A549 (cell line): ENCODE data around the gene TMEM240. TPM values are rescaled to one million over a fixed set of nuclear protein-coding genes. Genes with fewer than 3 reads are reported as not detected.
A peak's percentile ranks its signal among the peaks of the same experiment; 100 is the strongest.

Source experiments
- ATAC-seq, 2 experiments: fragments of 200-7000 bp in 1 of 2; fragments of >200 bp in 1 of 2; cut with Nextera tagmentation in 1 of 2; cut with Tn5 transposase in 1 of 2; 3 replicates each; pipeline versions ENCODE4 v1.8.0 to v1.9.1; 2018 to 2020; ENCODE audit warnings: mild to moderate bottlenecking in 1 of 2, moderate library complexity in 1 of 2
- CTCF ChIA-PET: fragments of 300-600 bp; sonication (Branson Sonifier 250); formaldehyde crosslinking; extraction: SDS; loops from one replicate; lab custom pipeline; 2021; ENCODE audit warnings: antibody characterized with exemption, inconsistent platforms; lab: Yijun Ruan, JAX
- POLR2A ChIA-PET: fragments of 350-600 bp; formaldehyde crosslinking; extraction: SDS; loops from one replicate; lab custom pipeline; 2021; ENCODE audit warnings: antibody characterized with exemption, inconsistent platforms; lab: Yijun Ruan, JAX
- DNase-seq, 2 experiments: peaks; one replicate each; pipeline versions ENCODE4 v3.0.0 to v3.0.0-alpha.2; 2011 to 2016; ENCODE audit warnings: low read depth in 1 of 2, low spot score in 1 of 2
- FAIRE-seq: peaks from 2 replicates; lab custom pipeline; 2011; peaks lifted over from hg19 to GRCh38; lab: Jason Lieb, UNC
- H3K27ac ChIP-seq, 2 experiments: fragments of >200 bp; sonication (Bioruptor Twin); formaldehyde crosslinking; 3 replicates each; pipeline ENCODE4 v1.5.1; 2016 to 2017
- H3K4me1 ChIP-seq: fragments of >200 bp; sonication (Bioruptor Twin); formaldehyde crosslinking; 3 replicates; pipeline ENCODE4 v1.6.1; 2016
- H3K4me2 ChIP-seq: fragments of >200 bp; sonication (Bioruptor Twin); formaldehyde crosslinking; 3 replicates; pipeline ENCODE4 v1.6.1; 2016
- H3K4me3 ChIP-seq: fragments of >200 bp; sonication (Bioruptor Twin); formaldehyde crosslinking; 3 replicates; pipeline ENCODE4 v1.5.1; 2016
- H3K9me3 ChIP-seq: fragments of >200 bp; sonication (Bioruptor Twin); formaldehyde crosslinking; 3 replicates; pipeline ENCODE4 v1.6.1; 2016
- ATOH8 ChIP-seq: fragments of 250-450 bp; sonication (Bioruptor Pico); IDR thresholded peaks from 2 replicates; pipeline ENCODE4 v1.5.0; 2020; ENCODE audit warnings: low read depth, mild to moderate bottlenecking, moderate library complexity
- BHLHE40 ChIP-seq: IDR thresholded peaks from 2 replicates; pipeline ENCODE4 v1.6.1; 2012; ENCODE audit warnings: low read depth, low read length, inconsistent platforms
- CBX8 ChIP-seq: fragments of 200-600 bp; sonication (generic); IDR thresholded peaks from 2 replicates; pipeline ENCODE4 v1.6.1; 2016
- CEBPB ChIP-seq, 2 experiments: fragments of >200 bp in 1 of 2; sonication (Bioruptor Twin) in 1 of 2; formaldehyde crosslinking in 1 of 2; IDR thresholded peaks; 2 replicates each; pipeline ENCODE4 v1.6.1; 2012 to 2016
- CHD2 ChIP-seq: fragments of 150-350 bp; IDR thresholded peaks from 2 replicates; pipeline ENCODE4 v1.6.1; 2014; ENCODE audit warnings: low read length; ENCODE audit not compliant: partially characterized antibody
- EHF ChIP-seq: fragments of 250-450 bp; sonication (Bioruptor Pico); IDR thresholded peaks from 2 replicates; pipeline ENCODE4 v1.5.0; 2020; ENCODE audit warnings: mild to moderate bottlenecking
- EHMT2 ChIP-seq: fragments of 200-600 bp; sonication (generic); IDR thresholded peaks from 2 replicates; pipeline ENCODE4 v1.6.1; 2016; ENCODE audit warnings: antibody characterized with exemption, low read depth, mild to moderate bottlenecking, moderate library complexity
- EP300 ChIP-seq, 2 experiments: fragments of >200 bp; sonication (Bioruptor Twin); formaldehyde crosslinking; IDR thresholded peaks; 2 replicates in 1 of 2; 3 replicates in 1 of 2; pipeline ENCODE4 v1.6.1; 2016 to 2017
- FOSL2 ChIP-seq, 2 experiments: fragments of 450-650 bp in 1 of 2; fragments of >200 bp in 1 of 2; sonication (Bioruptor Twin) in 1 of 2; formaldehyde crosslinking; IDR thresholded peaks; 2 replicates each; pipeline versions ENCODE4 v1.5.0 to v1.6.1; 2016 to 2020; ENCODE audit warnings: mild to moderate bottlenecking in 1 of 2, moderate library complexity in 1 of 2
- FOXS1 ChIP-seq: fragments of 250-450 bp; sonication (Bioruptor Pico); IDR thresholded peaks from 2 replicates; pipeline ENCODE4 v1.5.0; 2020; ENCODE audit warnings: mild to moderate bottlenecking, moderate library complexity
- HMGXB4 ChIP-seq: fragments of 250-450 bp; sonication (Bioruptor Pico); IDR thresholded peaks from 2 replicates; pipeline ENCODE4 v1.5.0; 2021; ENCODE audit warnings: mild to moderate bottlenecking, moderate library complexity, borderline replicate concordance
- HOXA7 ChIP-seq: fragments of 250-450 bp; sonication (Bioruptor Pico); IDR thresholded peaks from 2 replicates; pipeline ENCODE4 v1.5.0; 2020; ENCODE audit warnings: mild to moderate bottlenecking, moderate library complexity
- HOXB5 ChIP-seq: fragments of 250-450 bp; sonication (Bioruptor Pico); IDR thresholded peaks from 2 replicates; pipeline ENCODE4 v1.5.0; 2020; ENCODE audit warnings: mild to moderate bottlenecking, moderate library complexity
- KDM5A ChIP-seq: fragments of 200-600 bp; sonication (generic); IDR thresholded peaks from 2 replicates; pipeline ENCODE4 v1.6.1; 2016; ENCODE audit warnings: antibody characterized with exemption, mild to moderate bottlenecking
- MAFK ChIP-seq: fragments of 450-650 bp; IDR thresholded peaks from 2 replicates; pipeline ENCODE4 v1.6.1; 2014; ENCODE audit not compliant: partially characterized antibody
- MYC ChIP-seq: IDR thresholded peaks from 2 replicates; pipeline ENCODE4 v1.6.1; 2012; ENCODE audit warnings: mild to moderate bottlenecking, inconsistent platforms, low read length, improper control_type of control experiment, borderline replicate concordance
- NFE2L2 ChIP-seq: fragments of 150-350 bp; conservative IDR thresholded peaks from 2 replicates; pipeline ENCODE4 v1.6.1; 2014; ENCODE audit warnings: low read length
- PHF8 ChIP-seq: fragments of 200-600 bp; sonication (generic); IDR thresholded peaks from 2 replicates; pipeline ENCODE4 v1.6.1; 2016; ENCODE audit warnings: low read depth, mild to moderate bottlenecking, antibody characterized with exemption, moderate library complexity, borderline replicate concordance
- SMC3 ChIP-seq: fragments of >200 bp; sonication (Bioruptor Twin); formaldehyde crosslinking; IDR thresholded peaks from 3 replicates; pipeline ENCODE4 v1.6.1; 2018; ENCODE audit warnings: inconsistent platforms
- ZC3H11A ChIP-seq: fragments of 450-650 bp; IDR thresholded peaks from 2 replicates; pipeline ENCODE4 v1.6.1; 2014; ENCODE audit warnings: antibody characterized with exemption, mild to moderate bottlenecking
- ZNF302 ChIP-seq: fragments of 250-450 bp; sonication (Bioruptor Pico); IDR thresholded peaks from 2 replicates; pipeline ENCODE4 v1.9.0; 2021; ENCODE audit warnings: inconsistent platforms, mild to moderate bottlenecking, moderate library complexity
- ZSCAN20 ChIP-seq: fragments of 250-450 bp; sonication (Bioruptor Pico); IDR thresholded peaks from 2 replicates; pipeline ENCODE4 v1.8.0; 2022; ENCODE audit warnings: mild to moderate bottlenecking, moderate library complexity
- WGBS: methylation state at CpG from one replicate; pipeline ENCODE4 v1.1.6; 2017; ENCODE audit errors: missing lambda C conversion rate; 5-methylcytosine and 5-hydroxymethylcytosine counted together
- polyA plus RNA-seq, 4 experiments: library from polyadenylated mRNA; depleted of rRNA in 3 of 4; stranded (reverse); fragments of >200 nt; fragmentation: RNase III in 1 of 4; extraction: RNeasy Plus Mini Kit Qiagen cat#74134 plus additional on column Dnase treatment in 1 of 4; gene quantifications; 2 replicates in 3 of 4; 3 replicates in 1 of 4; pipeline ENCODE4 v1.2.3, GENCODE V29; 2011 to 2017

The TMEM240 gene
- polyA plus RNA-seq, 2 of the 4 experiments (the other 2 are of a cell fraction), result 0.14 to 1.1 TPM

- ChIA-PET POLR2A (no interaction called here), CTCF (interaction anchor here (1.1 to 2.2 kb wide), 2 partner anchors 10 to 21 kb away, joined by 3 to 10 read pairs; no protein-coding TSS in a partner anchor)
- no peak overlapping the region for H3K4me3 ChIP-seq
- TF ChIP-seq MYC, result no peak
- TF ChIP-seq ATOH8 (CRISPR knock-in tag), result no peak
- TF ChIP-seq HOXB5, result no peak
- TF ChIP-seq CBX8, result no peak
- TF ChIP-seq ZC3H11A, result no peak
- TF ChIP-seq SMC3, result no peak
- TF ChIP-seq EHF (CRISPR knock-in tag), result no peak
- 90% methylated on average over 26 of the region's 33 CpGs for WGBS
- FAIRE-seq (no peak), DNase-seq (no peak), ATAC-seq (no peak)
- no peaks in the 10 kb centered on the region for H3K9me3 ChIP-seq
- H3K4me1 ChIP-seq, result peaks cover 6% of the 10 kb centered on the region
- H3K4me2 ChIP-seq, result no peak overlapping the region
- no peak overlapping the region for H3K27ac ChIP-seq
Observed at GRCh38 chr1:1551524-1552262, 11.3 kb upstream of the TMEM240 start.

GRCh38 chr1:1550591-1551432, 10.4 kb upstream of the TMEM240 start:
- no peaks in the 10 kb centered on the region for H3K9me3 ChIP-seq
- peak; percentile 77 to 79 for ATAC-seq
- FAIRE-seq, result no peak
- ChIA-PET CTCF (interaction anchor here (2.2 kb wide), 1 partner anchor 9 kb away, joined by 10 read pairs; no protein-coding TSS in a partner anchor), POLR2A (no interaction called here)
- H3K4me3 ChIP-seq, result no peak overlapping the region
- no peak overlapping the region for H3K27ac ChIP-seq
- TF ChIP-seq MAFK (no peak), ZSCAN20 (CRISPR knock-in tag) (no peak), CHD2 (no peak), KDM5A (no peak), FOXS1 (CRISPR knock-in tag) (no peak), CBX8 (no peak), BHLHE40 (no peak), NFE2L2 (no peak), FOSL2 (IDR thresholded peaks at IDR 0.05) (no peak), FOSL2 (CRISPR knock-in tag; IDR thresholded peaks at IDR 0.05) (no peak), ZNF302 (no peak)
- peak; percentile 12 to 42 for DNase-seq
- peaks cover 6% of the 10 kb centered on the region for H3K4me1 ChIP-seq
- no peak overlapping the region for H3K4me2 ChIP-seq
- WGBS, result 83% methylated on average over 8 of the region's 15 CpGs

- Histone ChIP-seq H3K4me2 (no peak overlapping the region), H3K4me1 (peaks cover 5% of the 10 kb centered on the region), H3K9me3 (no peaks in the 10 kb centered on the region), H3K27ac (no peak overlapping the region), H3K4me3 (no peak overlapping the region)
- DNase-seq, result no peak
- no peak for FAIRE-seq
- WGBS, result 91% methylated on average over 7 of the region's 7 CpGs
- CTCF ChIA-PET, result no interaction called here
- TF ChIP-seq CEBPB (IDR thresholded peaks at IDR 0.05) (no peak), BHLHE40 (no peak), PHF8 (no peak), HMGXB4 (CRISPR knock-in tag) (no peak), HOXA7 (no peak), EP300 (IDR thresholded peaks at IDR 0.05) (no peak), FOXS1 (CRISPR knock-in tag) (no peak), EHMT2 (no peak)
- TF ChIP-seq, all 56 proteins: peak for 0
- POLR2A ChIA-PET, result no interaction called here
- no peak for ATAC-seq
Observed at GRCh38 chr1:1550087-1550486, 9.7 kb upstream of the TMEM240 start.
